GM13976 (cell line): ENCODE data around the gene PPARD.

Experiments
- DNase-seq: peaks from one replicate; pipeline ENCODE4 v3.0.0; 2012; ENCODE audit warnings: low spot score
- CTCF ChIP-seq: IDR thresholded peaks from 2 replicates; pipeline ENCODE4 v1.5.1; 2012; ENCODE audit warnings: borderline replicate concordance, mild to moderate bottlenecking; ENCODE audit not compliant: insufficient read depth; ENCODE audit errors: extremely low read depth, missing control alignments, control extremely low read depth
- in situ Hi-C: fragments of 300-500 bp; cut with MboI; formaldehyde crosslinking; loops from one replicate; pipeline ENCODE4 v1.12.0; 2022; ENCODE audit warnings: low sequenced_read_pairs, mixed read lengths, inconsistent platforms; ENCODE audit not compliant: unreplicated experiment

The PPARD gene

GRCh38 chr6:35474131-35474941 is 132.0 kb downstream of the PPARD start:
- peak; percentile 40 for DNase-seq
- no peak for TF ChIP-seq CTCF
- in situ Hi-C loops: no loop called here

GRCh38 chr6:35474942-35475570 is 132.7 kb downstream of the PPARD start:
- in situ Hi-C loops: no loop called here
- no peak for TF ChIP-seq CTCF
- DNase-seq: peak; percentile 36

- no peak for TF ChIP-seq CTCF
- no peak for DNase-seq
Measured at GRCh38 chr6:35475573-35475972, 133.2 kb downstream of the PPARD start.

GRCh38 chr6:35476004-35476403 is 133.6 kb downstream of the PPARD start:
- no peak for DNase-seq
- no peak for TF ChIP-seq CTCF
- in situ Hi-C loops: no loop called here

More at GRCh38 chr6:35475573-35475972, 133.2 kb downstream of the PPARD start:
- in situ Hi-C loops: no loop called here

- TF ChIP-seq CTCF: no peak
- no peak for DNase-seq
- in situ Hi-C loops: no loop called here
Measured at GRCh38 chr6:35477028-35477427, 134.7 kb downstream of the PPARD start.
